ENCODE results near the gene CD40.
"Not testable (repeated sequence)": the region's sequence is repeated elsewhere in the genome, so short reads cannot be mapped to it uniquely, and the experiment has no call there.

The CD40 gene

DNA sequence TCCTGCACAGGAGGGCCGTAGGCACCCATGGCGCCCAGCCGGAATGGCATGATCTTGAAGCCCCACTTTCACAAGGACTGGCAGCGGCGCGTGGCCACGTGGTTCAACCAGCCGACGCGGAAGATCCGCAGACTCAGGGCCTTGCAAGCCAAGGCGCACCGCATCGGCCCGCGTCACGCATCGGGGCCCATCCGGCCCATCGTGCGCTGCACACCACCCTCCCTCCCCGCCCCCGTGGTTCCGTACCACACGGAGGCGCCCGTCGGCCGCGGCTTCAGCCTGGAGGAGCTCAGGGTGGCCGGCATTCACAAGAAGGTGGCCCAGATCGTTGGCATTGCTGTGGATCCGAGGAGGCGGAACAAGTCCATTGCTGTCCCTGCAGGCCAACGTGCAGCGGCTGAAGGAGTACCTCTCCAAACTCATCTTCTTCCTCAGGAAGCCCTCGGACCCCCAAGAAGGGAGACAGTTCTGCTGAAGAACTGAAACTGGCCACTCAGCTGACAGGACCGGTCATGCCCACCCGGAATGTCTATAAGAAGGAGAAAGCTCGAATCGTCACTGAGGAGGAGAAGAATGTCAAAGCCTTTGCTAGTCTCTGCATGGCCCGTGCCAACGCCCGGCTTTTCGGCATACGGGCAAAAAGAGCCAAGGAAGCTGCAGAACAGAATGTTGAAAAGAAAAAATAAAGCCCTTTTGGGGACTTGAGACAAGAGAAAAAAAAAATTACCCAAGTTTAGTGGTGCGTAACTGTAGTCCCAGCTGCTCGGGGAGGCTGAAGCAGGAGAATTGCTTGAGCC is 18.4 kb upstream of the CD40 start:
- DNase-seq = no peak

GRCh38 chr20:46100444-46100843 is 17.7 kb upstream of the CD40 start:
- not testable (repeated sequence) for DNase-seq

GRCh38 chr20:46100988-46101387 is 17.1 kb upstream of the CD40 start:
- DNase-seq = no peak

- no peak for DNase-seq
These were observed 16.2 kb upstream of the CD40 start for GRCh38 chr20:46101957-46102356.

DNA sequence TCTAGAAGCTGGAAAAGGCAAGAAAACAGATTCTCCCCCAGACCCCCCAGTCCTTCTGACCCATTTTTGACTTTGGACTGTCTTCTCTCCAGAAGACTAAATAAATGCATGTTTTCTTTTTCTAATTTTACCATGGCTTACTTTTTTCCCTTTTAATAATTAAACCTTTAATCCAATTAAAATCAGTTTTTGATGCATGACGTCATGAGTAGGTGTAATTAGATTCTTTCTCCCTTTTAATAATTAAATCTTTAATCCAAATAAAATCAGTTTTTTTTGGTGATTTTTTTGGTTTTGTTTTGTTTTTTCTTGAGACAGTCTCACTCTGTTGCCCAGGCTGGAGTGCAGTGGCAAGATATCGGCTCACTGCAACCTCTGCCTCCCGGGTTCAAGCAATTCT is 15.2 kb upstream of the CD40 start:
- DNase-seq = no peak

DNA sequence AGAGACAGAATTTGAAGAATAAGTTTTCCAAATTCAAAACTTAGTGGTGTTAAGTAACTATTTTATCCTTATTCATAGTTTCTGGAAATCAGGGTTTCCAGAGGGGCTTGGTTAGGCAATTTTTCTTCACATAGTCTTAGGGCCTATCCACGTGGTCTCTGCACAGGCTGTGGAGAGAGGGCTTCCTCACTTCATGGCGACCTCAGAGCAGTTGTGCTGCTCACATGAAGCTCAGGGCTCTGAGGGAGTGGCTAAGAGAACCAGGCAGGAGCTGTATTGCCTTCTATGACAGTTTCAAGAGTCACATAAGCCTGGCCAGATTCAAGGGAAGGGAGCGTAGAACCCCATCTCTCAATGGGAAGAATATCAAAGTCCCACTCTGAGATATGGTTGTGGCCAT is 13.9 kb upstream of the CD40 start:
- no peak for DNase-seq

DNA sequence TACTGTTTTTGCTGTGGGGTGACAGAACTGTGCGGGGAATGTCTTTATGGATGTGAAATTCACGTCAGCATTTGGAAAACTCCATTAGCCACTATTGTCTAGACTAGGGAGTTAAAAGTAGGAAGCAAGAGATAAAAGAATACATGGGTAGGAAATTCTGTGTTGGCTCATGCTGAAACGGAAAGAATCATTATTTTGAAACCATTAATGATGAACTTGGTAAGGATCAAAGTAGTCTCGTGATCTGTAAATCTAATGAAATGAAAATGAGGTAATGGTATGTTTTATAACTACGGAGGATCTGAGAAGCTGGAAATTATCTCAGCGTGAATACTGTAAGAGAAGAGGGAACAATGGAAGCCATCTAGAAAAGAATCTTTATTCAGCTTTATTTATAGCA is 11.1 kb upstream of the CD40 start:
- DNase-seq = no peak

DNA sequence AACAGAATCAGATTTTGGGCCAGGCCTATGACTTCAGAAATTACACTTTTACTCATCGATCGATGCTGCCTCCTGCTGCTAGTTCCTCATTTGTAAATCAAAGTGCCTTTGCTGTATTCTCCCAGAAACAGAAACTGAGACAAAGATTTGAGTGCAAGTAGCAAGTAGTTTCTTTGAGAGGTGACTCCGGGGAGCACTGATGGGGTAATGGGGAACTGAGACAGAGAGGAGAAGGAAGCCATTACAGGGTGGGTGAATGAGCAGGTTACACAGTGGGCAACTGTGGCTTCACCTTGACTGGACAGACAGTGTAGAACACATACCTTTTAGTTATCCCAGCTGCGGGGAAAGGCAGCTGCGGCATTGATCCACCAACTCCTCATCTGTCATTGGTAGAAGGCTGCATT is 9.7 kb upstream of the CD40 start:
- DNase-seq = no peak

DNA sequence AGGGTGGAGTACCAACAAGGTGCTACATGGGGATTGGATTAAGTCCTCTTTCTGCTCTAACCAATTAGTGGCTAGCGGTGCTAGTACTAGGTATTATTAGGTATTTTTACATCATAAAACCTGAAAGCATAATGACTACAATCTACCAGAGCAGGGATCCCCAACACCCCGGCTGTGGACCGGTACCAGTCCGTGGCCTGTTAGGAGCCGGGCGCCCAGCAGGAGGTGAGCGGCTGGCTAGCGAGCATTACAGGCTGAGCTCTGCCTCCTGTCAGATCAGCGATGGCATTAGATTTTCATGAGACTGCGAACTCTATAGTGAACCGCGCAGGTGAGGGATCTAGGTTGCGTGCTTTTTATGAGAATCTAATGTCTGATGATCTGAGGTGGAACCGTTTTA is 9.1 kb upstream of the CD40 start:
- DNase-seq = no peak

- no peak for DNase-seq
These were observed 6.9 kb upstream of the CD40 start for GRCh38 chr20:46111028-46111835.

GRCh38 chr20:46111836-46112212 is 6.3 kb upstream of the CD40 start:
- no peak for DNase-seq

GRCh38 chr20:46112430-46113112 is 5.5 kb upstream of the CD40 start:
- no peak for DNase-seq

- no peak for DNase-seq
These were observed 5.0 kb upstream of the CD40 start for GRCh38 chr20:46113113-46113470.

DNA sequence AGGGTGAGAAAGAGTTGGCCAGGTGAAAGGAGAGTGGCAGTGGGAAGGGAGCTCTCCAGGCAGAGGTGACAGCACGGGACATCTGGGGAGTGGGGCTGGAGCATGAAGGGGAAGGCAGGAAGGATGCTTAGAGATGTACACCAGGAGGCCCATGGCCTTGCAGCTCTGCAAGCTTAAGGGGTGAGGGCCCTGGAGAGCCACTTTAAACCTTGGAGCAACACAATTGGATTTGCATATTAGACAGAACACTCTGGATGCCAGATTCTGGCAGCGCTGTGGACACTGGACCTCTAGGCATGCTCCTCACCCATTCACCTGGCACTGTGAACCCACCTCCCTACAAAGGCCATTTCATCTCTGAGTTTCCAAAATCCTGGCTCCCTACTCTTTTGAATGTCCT is 3.7 kb upstream of the CD40 start:
- no peak for DNase-seq

GRCh38 chr20:46118481-46119020 is 437 bp downstream of the CD40 start:
- no peak for DNase-seq

GRCh38 chr20:46119028-46119546 is 973 bp downstream of the CD40 start:
- DNase-seq = no peak

GRCh38 chr20:46119547-46119946 is 1.4 kb downstream of the CD40 start:
- DNase-seq = no peak

- no peak for DNase-seq
These were observed 2.0 kb downstream of the CD40 start for GRCh38 chr20:46120136-46120535.

GRCh38 chr20:46121184-46121930 is 3.2 kb downstream of the CD40 start:
- DNase-seq = no peak

DNA sequence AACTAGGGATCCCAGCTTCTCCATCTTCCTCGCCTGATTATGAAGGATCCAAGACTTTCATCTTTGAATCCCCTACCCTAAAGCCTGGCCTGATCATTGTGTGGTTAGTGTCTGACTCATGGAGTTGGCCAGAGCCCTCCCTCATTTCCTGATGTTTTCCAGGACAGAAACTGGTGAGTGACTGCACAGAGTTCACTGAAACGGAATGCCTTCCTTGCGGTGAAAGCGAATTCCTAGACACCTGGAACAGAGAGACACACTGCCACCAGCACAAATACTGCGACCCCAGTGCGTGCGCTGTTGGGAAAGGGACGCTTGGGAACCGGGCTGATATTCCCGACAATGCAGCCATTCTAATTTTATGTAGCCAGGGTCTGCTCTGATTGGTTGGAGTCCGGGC is 4.0 kb downstream of the CD40 start:
- no peak for DNase-seq

- no peak for DNase-seq
These were observed 4.7 kb downstream of the CD40 start for GRCh38 chr20:46122516-46123481.
